ENCODE results near the gene FGD4.

FGD4 gene

DNA sequence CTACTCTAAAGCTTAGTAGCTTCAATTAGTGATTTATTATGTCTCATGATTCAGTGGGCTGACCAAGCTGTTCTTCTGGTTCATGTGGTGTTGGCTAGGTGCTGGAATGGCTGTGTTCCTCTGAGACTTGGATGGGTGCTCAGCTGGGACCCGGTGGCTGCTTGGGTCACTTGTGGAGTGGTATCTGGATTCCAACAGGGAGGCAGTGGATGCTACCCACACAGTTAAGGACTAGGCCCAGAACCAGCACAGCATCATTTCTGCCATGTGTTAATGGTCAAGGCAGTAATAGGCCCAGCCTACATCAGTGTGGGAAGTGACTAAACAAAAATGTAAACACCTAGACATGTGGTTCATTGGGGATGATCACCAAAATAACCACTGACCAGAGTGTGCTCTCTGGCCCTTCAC lies 72.2 kb downstream of the FGD4 start:
- Mint-ChIP-seq H3K9me3 (no peaks in the 10 kb centered on the region), H3K27ac (peak overlapping the region in 2 of 3 experiments; percentile 12 to 25), H3K4me1 (peaks cover 19% of the 10 kb centered on the region), H3K36me3 (ENCODE audit: low read depth) (peaks cover 4% of the 10 kb centered on the region), H3K4me3 (no peak overlapping the region), H3K27me3 (ENCODE audit: low read depth) (no peaks in the 10 kb centered on the region)
- TF ChIP-seq, protein P1, sequence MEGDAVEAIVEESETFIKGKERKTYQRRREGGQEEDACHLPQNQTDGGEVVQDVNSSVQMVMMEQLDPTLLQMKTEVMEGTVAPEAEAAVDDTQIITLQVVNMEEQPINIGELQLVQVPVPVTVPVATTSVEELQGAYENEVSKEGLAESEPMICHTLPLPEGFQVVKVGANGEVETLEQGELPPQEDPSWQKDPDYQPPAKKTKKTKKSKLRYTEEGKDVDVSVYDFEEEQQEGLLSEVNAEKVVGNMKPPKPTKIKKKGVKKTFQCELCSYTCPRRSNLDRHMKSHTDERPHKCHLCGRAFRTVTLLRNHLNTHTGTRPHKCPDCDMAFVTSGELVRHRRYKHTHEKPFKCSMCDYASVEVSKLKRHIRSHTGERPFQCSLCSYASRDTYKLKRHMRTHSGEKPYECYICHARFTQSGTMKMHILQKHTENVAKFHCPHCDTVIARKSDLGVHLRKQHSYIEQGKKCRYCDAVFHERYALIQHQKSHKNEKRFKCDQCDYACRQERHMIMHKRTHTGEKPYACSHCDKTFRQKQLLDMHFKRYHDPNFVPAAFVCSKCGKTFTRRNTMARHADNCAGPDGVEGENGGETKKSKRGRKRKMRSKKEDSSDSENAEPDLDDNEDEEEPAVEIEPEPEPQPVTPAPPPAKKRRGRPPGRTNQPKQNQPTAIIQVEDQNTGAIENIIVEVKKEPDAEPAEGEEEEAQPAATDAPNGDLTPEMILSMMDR (IDR thresholded peaks at IDR 0.05; ENCODE audit: unreplicated experiment in 3 of 3), result no peak

DNA sequence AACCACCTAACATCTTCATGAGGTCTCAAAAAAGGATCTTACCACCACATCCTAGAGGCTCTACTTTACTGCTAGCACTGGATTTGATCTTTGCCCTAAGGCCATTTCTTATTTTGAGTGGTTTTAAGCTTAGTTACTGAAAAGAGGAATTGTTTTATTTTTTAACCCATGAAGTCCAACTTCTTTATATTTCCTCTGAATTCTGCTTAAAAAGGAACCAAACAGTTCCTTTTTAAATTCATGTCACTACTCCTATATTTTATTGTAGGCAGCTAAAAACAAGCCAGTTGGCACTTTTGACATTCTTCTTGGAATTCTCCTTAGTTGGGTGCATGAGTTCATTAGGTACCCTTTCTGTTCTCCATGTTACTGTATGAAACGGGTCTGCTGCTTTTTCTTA lies 76.4 kb downstream of the FGD4 start:
- Mint-ChIP-seq H3K9me3 (no peaks in the 10 kb centered on the region), H3K4me1 (peaks cover 29% of the 10 kb centered on the region), H3K27me3 (ENCODE audit: low read depth) (no peaks in the 10 kb centered on the region), H3K27ac (peak overlapping the region in 1 of 3 experiments; percentile 49), H3K36me3 (ENCODE audit: low read depth) (peaks cover 7% of the 10 kb centered on the region), H3K4me3 (no peak overlapping the region)
- TF ChIP-seq, protein P1 (IDR thresholded peaks at IDR 0.05; ENCODE audit: unreplicated experiment in 3 of 3), result no peak

DNA sequence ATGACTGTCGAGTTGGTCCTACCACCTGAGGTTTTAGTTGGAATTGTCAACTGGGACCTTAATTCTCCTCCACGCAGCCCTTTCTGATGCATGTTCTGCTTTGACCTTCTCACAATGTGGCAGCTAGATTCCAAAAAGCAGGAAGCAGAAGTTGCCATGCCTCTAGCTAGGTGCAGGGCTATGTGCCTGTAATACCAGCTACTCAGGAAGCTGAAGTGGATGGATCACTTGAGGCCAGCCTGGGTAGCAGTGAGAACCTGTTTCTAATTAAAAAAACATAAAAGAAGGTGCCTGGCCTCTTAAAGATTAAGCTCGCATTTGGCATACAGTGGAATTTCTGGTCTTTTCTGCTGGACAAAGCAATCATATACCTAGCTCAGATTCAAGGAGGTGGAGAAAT lies 77.1 kb downstream of the FGD4 start:
- H3K36me3 Mint-ChIP-seq (ENCODE audit: low read depth), result peaks cover 7% of the 10 kb centered on the region
- TF ChIP-seq, protein P1 (IDR thresholded peaks at IDR 0.05; ENCODE audit: unreplicated experiment in 3 of 3), result no peak
- no peaks in the 10 kb centered on the region for H3K27me3 Mint-ChIP-seq (ENCODE audit: low read depth)
- H3K4me1 Mint-ChIP-seq, result peaks cover 23% of the 10 kb centered on the region
- H3K27ac Mint-ChIP-seq, result peak overlapping the region; percentile 37 to 91 (median 39)
- H3K9me3 Mint-ChIP-seq, result no peaks in the 10 kb centered on the region
- H3K4me3 Mint-ChIP-seq, result no peak overlapping the region

DNA sequence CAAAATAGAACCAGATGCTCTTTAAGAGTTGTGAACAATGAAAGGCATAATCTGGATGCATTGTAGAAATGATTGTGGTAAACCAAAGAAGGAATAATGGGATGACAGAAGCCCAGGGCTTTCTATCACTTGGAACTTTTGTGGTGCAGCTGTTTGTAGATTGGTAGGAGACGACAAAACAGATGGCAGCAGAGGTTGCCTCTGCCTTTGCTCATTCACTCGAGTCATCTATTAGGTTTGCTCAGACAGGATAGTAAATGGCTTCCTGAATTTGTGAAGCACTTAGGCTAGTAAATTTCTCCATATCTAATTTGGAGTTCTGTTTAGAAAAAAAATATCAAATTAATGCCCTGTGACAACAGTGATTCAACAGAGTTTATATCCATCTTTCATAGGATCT lies 78.4 kb downstream of the FGD4 start:
- TF ChIP-seq, protein P1 (IDR thresholded peaks at IDR 0.05; ENCODE audit: unreplicated experiment in 3 of 3), result no peak
- Mint-ChIP-seq H3K9me3 (no peaks in the 10 kb centered on the region), H3K27ac (peak overlapping the region in 2 of 3 experiments; percentile 73 to 91), H3K27me3 (ENCODE audit: low read depth) (no peaks in the 10 kb centered on the region), H3K36me3 (ENCODE audit: low read depth) (peaks cover 7% of the 10 kb centered on the region), H3K4me3 (no peak overlapping the region), H3K4me1 (peaks cover 29% of the 10 kb centered on the region)

DNA sequence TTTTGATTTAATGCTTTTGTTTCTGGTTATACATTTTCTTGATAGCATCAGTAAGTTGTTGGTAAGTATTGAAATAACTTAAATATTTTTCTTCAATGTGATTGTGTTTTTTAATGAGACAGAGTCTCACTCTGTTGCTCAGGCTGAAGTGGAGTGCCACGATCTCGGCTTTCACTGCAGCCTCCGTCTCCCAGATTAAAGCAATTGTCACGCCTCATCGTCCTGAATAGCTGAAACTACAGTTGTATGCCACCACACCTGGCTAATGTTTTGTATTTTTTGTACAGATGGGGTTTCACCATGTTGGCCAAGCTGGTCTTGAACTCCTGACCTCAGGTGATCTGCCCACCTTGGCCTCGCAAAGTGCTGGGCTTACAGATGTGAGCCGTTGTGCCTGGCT lies 78.8 kb downstream of the FGD4 start:
- Mint-ChIP-seq H3K27ac (peak overlapping the region; percentile 61 to 91 (median 64)), H3K36me3 (ENCODE audit: low read depth) (peaks cover 7% of the 10 kb centered on the region), H3K4me1 (peaks cover 34% of the 10 kb centered on the region), H3K4me3 (no peak overlapping the region), H3K27me3 (ENCODE audit: low read depth) (no peaks in the 10 kb centered on the region), H3K9me3 (no peaks in the 10 kb centered on the region)
- TF ChIP-seq, protein P1 (IDR thresholded peaks at IDR 0.05; ENCODE audit: unreplicated experiment in 3 of 3), result no peak

DNA sequence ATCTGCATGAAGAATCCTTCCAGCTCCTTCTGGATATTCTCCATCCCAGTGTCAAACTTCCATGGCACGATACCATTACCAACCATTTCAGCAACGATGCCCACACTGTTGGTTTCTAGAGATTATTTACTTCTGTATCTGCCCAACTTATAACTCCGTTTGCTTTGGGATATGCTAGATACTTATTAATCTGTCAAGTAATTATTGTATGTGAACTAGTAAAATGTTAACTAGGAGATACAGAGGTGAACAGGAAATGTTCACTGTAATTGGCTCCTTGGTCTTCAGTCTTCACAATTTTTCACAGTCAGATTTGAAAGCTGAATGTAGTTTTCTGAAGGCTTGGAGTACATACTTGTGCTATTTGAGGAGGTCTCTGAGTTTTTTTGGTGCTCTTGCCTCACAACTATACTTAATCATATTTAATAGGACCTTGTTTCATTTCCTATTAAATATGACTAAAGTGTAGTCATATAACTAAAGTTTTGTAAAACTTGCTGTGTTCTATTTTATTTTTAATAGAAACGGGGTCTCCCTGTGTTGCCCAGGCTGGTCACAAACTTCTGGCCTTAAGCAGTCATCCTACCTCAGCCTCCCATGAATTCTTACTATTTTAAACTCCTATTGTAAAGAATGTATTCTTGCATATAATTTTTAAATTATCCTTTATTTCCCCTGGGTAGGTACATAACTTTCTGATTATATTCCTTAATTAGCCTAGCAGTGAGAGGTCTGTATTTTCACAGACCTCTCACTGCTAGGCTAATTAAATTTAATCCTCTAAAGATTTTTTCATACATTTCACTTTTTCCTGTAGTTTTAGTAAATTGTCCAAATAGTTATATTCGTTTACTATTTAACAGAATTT lies 79.7 kb downstream of the FGD4 start:
- no peaks in the 10 kb centered on the region for H3K27me3 Mint-ChIP-seq (ENCODE audit: low read depth)
- H3K36me3 Mint-ChIP-seq (ENCODE audit: low read depth), result peaks cover 7% of the 10 kb centered on the region
- H3K27ac Mint-ChIP-seq, result peak overlapping the region; percentile 61 to 91 (median 64)
- no peak overlapping the region for H3K4me3 Mint-ChIP-seq
- peaks cover 40% of the 10 kb centered on the region for H3K4me1 Mint-ChIP-seq
- H3K9me3 Mint-ChIP-seq, result no peaks in the 10 kb centered on the region
- TF ChIP-seq, protein P1 (IDR thresholded peaks at IDR 0.05; ENCODE audit: unreplicated experiment in 3 of 3), result no peak

All from nephron (organoid).